Thoracic aorta (tissue), 2 donors: ENCODE measurements around the gene OR4F15. TPM values are rescaled to one million over a fixed set of nuclear protein-coding genes. Genes with fewer than 3 reads are reported as not detected.

Experiments
- ATAC-seq: fragments of 150-250 bp; one replicate; pipeline ENCODE4 v1.8.0; 2017; ENCODE audit warnings: low read depth; ENCODE audit not compliant: insufficient number of reproducible peaks, low FRiP score
- DNase-seq: peaks from one replicate; pipeline ENCODE4 v3.0.0-alpha.2; 2020; ENCODE audit warnings: low spot score
- H3K27ac ChIP-seq, 2 donors: fragments of 200-600 bp; sonication (generic); 1 replicate in 1 of 2; 2 replicates in 1 of 2; pipeline ENCODE4 v1.5.1; 2016; ENCODE audit warnings: mild to moderate bottlenecking in 2 of 2, moderate library complexity in 2 of 2
- H3K27me3 ChIP-seq: fragments of 200-600 bp; sonication (generic); replicated peaks from 2 replicates; pipeline ENCODE4 v1.6.0; 2016; ENCODE audit warnings: mild to moderate bottlenecking; ENCODE audit not compliant: insufficient read depth
- H3K36me3 ChIP-seq: fragments of 200-600 bp; sonication (generic); one replicate; pipeline ENCODE4 v1.5.1; 2016
- H3K4me1 ChIP-seq, 2 donors: fragments of 200-600 bp; sonication (generic); 1 replicate in 1 of 2; 2 replicates in 1 of 2; pipeline versions ENCODE4 v1.5.1 to v1.6.0; 2016; ENCODE audit warnings: low read depth in 2 of 2, mild to moderate bottlenecking in 1 of 2; ENCODE audit not compliant: control insufficient read depth in 1 of 2
- H3K4me3 ChIP-seq: fragments of 200-600 bp; sonication (generic); 2 replicates; pipeline ENCODE4 v1.5.1; 2016; ENCODE audit warnings: mild to moderate bottlenecking
- H3K9me3 ChIP-seq: fragments of 200-600 bp; sonication (generic); 2 replicates; pipeline ENCODE4 v1.5.1; 2016
- CTCF ChIP-seq: fragments of 200-600 bp; sonication (generic); IDR thresholded peaks from one replicate; pipeline ENCODE4 v1.5.1; 2019; ENCODE audit warnings: antibody characterized with exemption
- total RNA-seq, 2 donors: library from RNA; depleted of rRNA; stranded (reverse); fragments of >200 nt; gene quantifications; one replicate each; pipeline versions ENCODE4 v1.1.0 to v1.2.3, GENCODE V29; 2016

OR4F15 gene
- total RNA-seq, 2 donors from 2014 or later = not detected

- ATAC-seq = no peak
- TF ChIP-seq CTCF = no peak
- no peaks in the 10 kb centered on the region for H3K36me3 ChIP-seq
Measured at GRCh38 chr15:101803676-101804075, 8.3 kb upstream of the OR4F15 start.

GRCh38 chr15:101804375-101804774, 7.6 kb upstream of the OR4F15 start:
- Histone ChIP-seq H3K4me3 (no peak overlapping the region), H3K4me1 (no peaks in the 10 kb centered on the region), H3K27me3 (no peaks in the 10 kb centered on the region), H3K9me3 (no peaks in the 10 kb centered on the region), H3K36me3 (no peaks in the 10 kb centered on the region), H3K27ac (no peak overlapping the region)
- ATAC-seq = no peak
- no peak for DNase-seq
- no peak for TF ChIP-seq CTCF

More at GRCh38 chr15:101803676-101804075, 8.3 kb upstream of the OR4F15 start:
- DNase-seq = no peak
- H3K27ac ChIP-seq = no peak overlapping the region
- no peak overlapping the region for H3K4me3 ChIP-seq
- H3K9me3 ChIP-seq = no peaks in the 10 kb centered on the region
- H3K27me3 ChIP-seq = no peaks in the 10 kb centered on the region
- H3K4me1 ChIP-seq = no peaks in the 10 kb centered on the region

- no peak overlapping the region for H3K27ac ChIP-seq
- no peaks in the 10 kb centered on the region for H3K27me3 ChIP-seq
- no peaks in the 10 kb centered on the region for H3K9me3 ChIP-seq
- TF ChIP-seq CTCF = no peak
- H3K4me3 ChIP-seq = no peak overlapping the region
- DNase-seq (no peak), ATAC-seq (no peak)
- H3K4me1 ChIP-seq = no peaks in the 10 kb centered on the region
- H3K36me3 ChIP-seq = no peaks in the 10 kb centered on the region
Measured at GRCh38 chr15:101804941-101805340, 7.1 kb upstream of the OR4F15 start.

GRCh38 chr15:101805605-101806345, 6.2 kb upstream of the OR4F15 start:
- H3K27me3 ChIP-seq = no peaks in the 10 kb centered on the region
- no peak for ATAC-seq
- H3K36me3 ChIP-seq = no peaks in the 10 kb centered on the region
- H3K9me3 ChIP-seq = no peaks in the 10 kb centered on the region
- no peak for TF ChIP-seq CTCF
- DNase-seq = no peak
- H3K4me3 ChIP-seq = no peak overlapping the region
- no peak overlapping the region for H3K27ac ChIP-seq
- H3K4me1 ChIP-seq = no peaks in the 10 kb centered on the region

- Histone ChIP-seq H3K27ac (no peak overlapping the region), H3K27me3 (no peaks in the 10 kb centered on the region), H3K9me3 (no peaks in the 10 kb centered on the region), H3K4me3 (no peak overlapping the region), H3K36me3 (no peaks in the 10 kb centered on the region), H3K4me1 (no peaks in the 10 kb centered on the region)
- no peak for ATAC-seq
- DNase-seq = no peak
- TF ChIP-seq CTCF = no peak
Measured at GRCh38 chr15:101807345-101807945, 4.6 kb upstream of the OR4F15 start.
